A549 (cell line): ENCODE results near the gene PRKN.

Source experiments
- E2F6 ChIP-seq: IDR thresholded peaks from 2 replicates; pipeline ENCODE4 v1.6.1; 2012; ENCODE audit warnings: low read depth, borderline replicate concordance
- EP300 ChIP-seq, 2 experiments: fragments of >200 bp; sonication (Bioruptor Twin); formaldehyde crosslinking; IDR thresholded peaks; 2 replicates in 1 of 2; 3 replicates in 1 of 2; pipeline ENCODE4 v1.6.1; 2016 to 2017
- FOSB ChIP-seq: fragments of 250-450 bp; sonication (Bioruptor Pico); IDR thresholded peaks from 2 replicates; pipeline ENCODE4 v1.5.0; 2020; ENCODE audit warnings: mild to moderate bottlenecking, moderate library complexity
- FOSL2 ChIP-seq, 2 experiments: fragments of 450-650 bp in 1 of 2; fragments of >200 bp in 1 of 2; sonication (Bioruptor Twin) in 1 of 2; formaldehyde crosslinking; IDR thresholded peaks; 2 replicates each; pipeline versions ENCODE4 v1.5.0 to v1.6.1; 2016 to 2020; ENCODE audit warnings: mild to moderate bottlenecking in 1 of 2, moderate library complexity in 1 of 2
- HDAC2 ChIP-seq: fragments of 200-600 bp; sonication (generic); IDR thresholded peaks from 2 replicates; pipeline ENCODE4 v1.6.1; 2016
- KDM1A ChIP-seq: fragments of 200-600 bp; sonication (generic); IDR thresholded peaks from 2 replicates; pipeline ENCODE4 v1.6.1; 2016; ENCODE audit warnings: low read depth, mild to moderate bottlenecking
- MAX ChIP-seq: IDR thresholded peaks from 2 replicates; pipeline ENCODE4 v1.6.1; 2012
- NR3C1 ChIP-seq: fragments of >200 bp; sonication (Bioruptor Twin); formaldehyde crosslinking; IDR thresholded peaks from 3 replicates; pipeline ENCODE4 v1.6.1; 2017
- POLR2A ChIP-seq: IDR thresholded peaks from 2 replicates; pipeline ENCODE4 v1.6.1; 2012; ENCODE audit warnings: mild to moderate bottlenecking, low read length
- RCOR1 ChIP-seq: fragments of 150-350 bp; IDR thresholded peaks from 2 replicates; pipeline ENCODE4 v1.6.1; 2014; ENCODE audit warnings: antibody characterized with exemption, low read length, low read depth
- SMC3 ChIP-seq: fragments of >200 bp; sonication (Bioruptor Twin); formaldehyde crosslinking; IDR thresholded peaks from 3 replicates; pipeline ENCODE4 v1.6.1; 2018; ENCODE audit warnings: inconsistent platforms
- TF ChIP-seq, protein P1 (sequence below): fragments of >200 bp; sonication (Bioruptor Twin); formaldehyde crosslinking; IDR thresholded peaks from 3 replicates; pipeline ENCODE4 v1.5.1; 2016
- TF ChIP-seq, protein P2 (sequence below): fragments of 200-600 bp; sonication (generic); IDR thresholded peaks from 2 replicates; pipeline ENCODE4 v1.6.1; 2016; ENCODE audit warnings: antibody characterized with exemption, mild to moderate bottlenecking, moderate library complexity

DNA sequence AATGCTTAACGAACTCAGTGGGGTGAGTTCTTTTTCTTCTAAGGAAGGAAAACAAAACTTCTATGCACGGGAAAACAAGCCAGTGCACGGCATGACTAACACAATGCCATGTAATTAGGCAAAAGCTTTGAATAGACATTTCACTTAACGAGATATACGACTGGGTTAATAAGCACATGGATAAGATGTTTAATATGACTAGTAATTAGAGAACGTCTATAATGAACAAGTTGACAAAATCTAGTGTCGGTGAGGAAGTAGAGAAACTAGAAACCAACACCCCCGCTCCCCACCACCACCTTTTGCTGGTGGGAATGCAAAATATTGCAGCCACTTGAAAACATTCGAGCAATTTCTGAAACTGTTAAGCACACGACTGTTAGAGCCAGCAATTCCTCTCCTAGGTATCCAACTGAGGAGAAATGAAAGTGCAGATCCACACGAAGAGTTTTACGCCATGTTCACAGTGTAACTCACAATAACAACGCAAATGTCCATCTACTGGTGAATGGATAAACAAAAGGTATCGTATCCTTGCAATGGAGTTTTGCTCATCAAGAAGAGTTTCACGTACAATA lies 808.8 kb downstream of the PRKN start:
- no peak for TF ChIP-seq E2F6
- TF ChIP-seq, protein P1, sequence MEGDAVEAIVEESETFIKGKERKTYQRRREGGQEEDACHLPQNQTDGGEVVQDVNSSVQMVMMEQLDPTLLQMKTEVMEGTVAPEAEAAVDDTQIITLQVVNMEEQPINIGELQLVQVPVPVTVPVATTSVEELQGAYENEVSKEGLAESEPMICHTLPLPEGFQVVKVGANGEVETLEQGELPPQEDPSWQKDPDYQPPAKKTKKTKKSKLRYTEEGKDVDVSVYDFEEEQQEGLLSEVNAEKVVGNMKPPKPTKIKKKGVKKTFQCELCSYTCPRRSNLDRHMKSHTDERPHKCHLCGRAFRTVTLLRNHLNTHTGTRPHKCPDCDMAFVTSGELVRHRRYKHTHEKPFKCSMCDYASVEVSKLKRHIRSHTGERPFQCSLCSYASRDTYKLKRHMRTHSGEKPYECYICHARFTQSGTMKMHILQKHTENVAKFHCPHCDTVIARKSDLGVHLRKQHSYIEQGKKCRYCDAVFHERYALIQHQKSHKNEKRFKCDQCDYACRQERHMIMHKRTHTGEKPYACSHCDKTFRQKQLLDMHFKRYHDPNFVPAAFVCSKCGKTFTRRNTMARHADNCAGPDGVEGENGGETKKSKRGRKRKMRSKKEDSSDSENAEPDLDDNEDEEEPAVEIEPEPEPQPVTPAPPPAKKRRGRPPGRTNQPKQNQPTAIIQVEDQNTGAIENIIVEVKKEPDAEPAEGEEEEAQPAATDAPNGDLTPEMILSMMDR = no peak
- no peak for TF ChIP-seq POLR2A
- TF ChIP-seq FOSL2 (IDR thresholded peaks at IDR 0.05) = no peak
- no peak for TF ChIP-seq FOSL2 (CRISPR knock-in tag; IDR thresholded peaks at IDR 0.05)
- TF ChIP-seq EP300 (IDR thresholded peaks at IDR 0.05) = no peak
- TF ChIP-seq SMC3 = no peak
- no peak for TF ChIP-seq MAX
- TF ChIP-seq, protein P2, sequence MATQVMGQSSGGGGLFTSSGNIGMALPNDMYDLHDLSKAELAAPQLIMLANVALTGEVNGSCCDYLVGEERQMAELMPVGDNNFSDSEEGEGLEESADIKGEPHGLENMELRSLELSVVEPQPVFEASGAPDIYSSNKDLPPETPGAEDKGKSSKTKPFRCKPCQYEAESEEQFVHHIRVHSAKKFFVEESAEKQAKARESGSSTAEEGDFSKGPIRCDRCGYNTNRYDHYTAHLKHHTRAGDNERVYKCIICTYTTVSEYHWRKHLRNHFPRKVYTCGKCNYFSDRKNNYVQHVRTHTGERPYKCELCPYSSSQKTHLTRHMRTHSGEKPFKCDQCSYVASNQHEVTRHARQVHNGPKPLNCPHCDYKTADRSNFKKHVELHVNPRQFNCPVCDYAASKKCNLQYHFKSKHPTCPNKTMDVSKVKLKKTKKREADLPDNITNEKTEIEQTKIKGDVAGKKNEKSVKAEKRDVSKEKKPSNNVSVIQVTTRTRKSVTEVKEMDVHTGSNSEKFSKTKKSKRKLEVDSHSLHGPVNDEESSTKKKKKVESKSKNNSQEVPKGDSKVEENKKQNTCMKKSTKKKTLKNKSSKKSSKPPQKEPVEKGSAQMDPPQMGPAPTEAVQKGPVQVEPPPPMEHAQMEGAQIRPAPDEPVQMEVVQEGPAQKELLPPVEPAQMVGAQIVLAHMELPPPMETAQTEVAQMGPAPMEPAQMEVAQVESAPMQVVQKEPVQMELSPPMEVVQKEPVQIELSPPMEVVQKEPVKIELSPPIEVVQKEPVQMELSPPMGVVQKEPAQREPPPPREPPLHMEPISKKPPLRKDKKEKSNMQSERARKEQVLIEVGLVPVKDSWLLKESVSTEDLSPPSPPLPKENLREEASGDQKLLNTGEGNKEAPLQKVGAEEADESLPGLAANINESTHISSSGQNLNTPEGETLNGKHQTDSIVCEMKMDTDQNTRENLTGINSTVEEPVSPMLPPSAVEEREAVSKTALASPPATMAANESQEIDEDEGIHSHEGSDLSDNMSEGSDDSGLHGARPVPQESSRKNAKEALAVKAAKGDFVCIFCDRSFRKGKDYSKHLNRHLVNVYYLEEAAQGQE = no peak
- no peak for TF ChIP-seq KDM1A
- TF ChIP-seq HDAC2 = no peak
- TF ChIP-seq RCOR1 = no peak
- no peak for TF ChIP-seq NR3C1
- no peak for TF ChIP-seq FOSB (CRISPR knock-in tag)
